Measurements from ENCODE around the gene SERPINA4. TPM values are rescaled to one million over a fixed set of nuclear protein-coding genes. Genes with fewer than 3 reads are reported as not detected.

The SERPINA4 gene
- total RNA-seq, 3 donors from 2014 or later: not detected

GRCh38 chr14:94531187-94531586, 30.1 kb upstream of the SERPINA4 start:
- TF ChIP-seq CTCF (IDR thresholded peaks at IDR 0.05): no peak
- H3K4me1 ChIP-seq (ENCODE audit: low read depth): no peaks in the 10 kb centered on the region

GRCh38 chr14:94532447-94532846, 28.8 kb upstream of the SERPINA4 start:
- Histone ChIP-seq H3K36me3 (ENCODE audit: low read depth) (no peaks in the 10 kb centered on the region), H3K9me3 (no peaks in the 10 kb centered on the region), H3K4me1 (ENCODE audit: low read depth) (no peaks in the 10 kb centered on the region), H3K4me3 (no peak overlapping the region)
- DNase-seq: no peak
- intact Hi-C loops (cut with DNase I, micrococcal nuclease): no loop called here
- no peak for TF ChIP-seq CTCF (IDR thresholded peaks at IDR 0.05)
- ATAC-seq: no peak

More at GRCh38 chr14:94531187-94531586, 30.1 kb upstream of the SERPINA4 start:
- no peak overlapping the region for H3K4me3 ChIP-seq
- intact Hi-C loops (cut with DNase I, micrococcal nuclease): no loop called here
- H3K36me3 ChIP-seq (ENCODE audit: low read depth): no peaks in the 10 kb centered on the region
- ATAC-seq (no peak), DNase-seq (no peak)
- no peaks in the 10 kb centered on the region for H3K9me3 ChIP-seq

GRCh38 chr14:94535506-94535905, 25.7 kb upstream of the SERPINA4 start:
- intact Hi-C loops (cut with DNase I, micrococcal nuclease): no loop called here
- no peaks in the 10 kb centered on the region for H3K36me3 ChIP-seq (ENCODE audit: low read depth)
- no peaks in the 10 kb centered on the region for H3K9me3 ChIP-seq
- no peak overlapping the region for H3K4me3 ChIP-seq
- TF ChIP-seq CTCF (IDR thresholded peaks at IDR 0.05): no peak
- H3K4me1 ChIP-seq (ENCODE audit: low read depth): no peaks in the 10 kb centered on the region
- ATAC-seq (no peak), DNase-seq (no peak)

GRCh38 chr14:94536836-94537235, 24.4 kb upstream of the SERPINA4 start:
- Histone ChIP-seq H3K9me3 (no peaks in the 10 kb centered on the region), H3K4me3 (no peak overlapping the region), H3K4me1 (ENCODE audit: low read depth) (no peaks in the 10 kb centered on the region), H3K36me3 (ENCODE audit: low read depth) (no peaks in the 10 kb centered on the region)
- ATAC-seq: no peak
- intact Hi-C loops (cut with DNase I, micrococcal nuclease): no loop called here
- no peak for TF ChIP-seq CTCF (IDR thresholded peaks at IDR 0.05)
- no peak for DNase-seq

GRCh38 chr14:94538070-94538740, 23.0 kb upstream of the SERPINA4 start:
- Histone ChIP-seq H3K9me3 (no peaks in the 10 kb centered on the region), H3K4me3 (no peak overlapping the region), H3K4me1 (ENCODE audit: low read depth) (no peaks in the 10 kb centered on the region), H3K36me3 (ENCODE audit: low read depth) (no peaks in the 10 kb centered on the region)
- intact Hi-C loops (cut with DNase I, micrococcal nuclease): no loop called here
- ATAC-seq: no peak
- TF ChIP-seq CTCF (IDR thresholded peaks at IDR 0.05): no peak
- DNase-seq: no peak

GRCh38 chr14:94539181-94539580, 22.1 kb upstream of the SERPINA4 start:
- H3K36me3 ChIP-seq (ENCODE audit: low read depth): no peaks in the 10 kb centered on the region
- no peaks in the 10 kb centered on the region for H3K4me1 ChIP-seq (ENCODE audit: low read depth)
- ATAC-seq: no peak
- no peak for DNase-seq
- H3K9me3 ChIP-seq: no peaks in the 10 kb centered on the region
- no peak for TF ChIP-seq CTCF (IDR thresholded peaks at IDR 0.05)
- no peak overlapping the region for H3K4me3 ChIP-seq
- intact Hi-C loops (cut with DNase I, micrococcal nuclease): no loop called here

All from mucosa of descending colon (tissue), 3 donors.